NCI-H1417 treated with DMSO at 0.1 percent for 48 hours (cell line): Measurements from ENCODE around the gene CDK2.
A peak's percentile ranks its signal among the peaks of the same experiment; 100 is the strongest.

Experiments used
- DNase-seq: peaks from one replicate; lab custom pipeline; 2025; lab: John Stamatoyannopoulos, UW

Gene CDK2

GRCh38 chr12:55938826-55939501 lies 27.7 kb upstream of the CDK2 start:
- DNase-seq, result no peak

- DNase-seq, result peak; percentile 27
These were observed 26.4 kb upstream of the CDK2 start for GRCh38 chr12:55940065-55940732.

GRCh38 chr12:55942055-55942454 lies 24.6 kb upstream of the CDK2 start:
- no peak for DNase-seq

GRCh38 chr12:55942577-55943136 lies 24.0 kb upstream of the CDK2 start:
- DNase-seq, result no peak

- no peak for DNase-seq
These were observed 20.1 kb upstream of the CDK2 start for GRCh38 chr12:55946553-55946952.

GRCh38 chr12:55955344-55955743 lies 11.3 kb upstream of the CDK2 start:
- DNase-seq, result no peak

GRCh38 chr12:55955800-55956508 lies 10.7 kb upstream of the CDK2 start:
- DNase-seq, result no peak

- DNase-seq, result no peak
These were observed 9.3 kb upstream of the CDK2 start for GRCh38 chr12:55957106-55957859.

GRCh38 chr12:55963760-55964159 lies 2.9 kb upstream of the CDK2 start:
- no peak for DNase-seq

GRCh38 chr12:55965240-55965639 lies 1.4 kb upstream of the CDK2 start:
- no peak for DNase-seq

- no peak for DNase-seq
These were observed 656 bp upstream of the CDK2 start, which contains the start of gene PMEL for GRCh38 chr12:55965941-55966407. Gene PMEL (minus strand): TSS chr12:55966042. CDS start chr12:55966011, 31 bp downstream.

- no peak for DNase-seq
These were observed 2.7 kb downstream of the CDK2 start for GRCh38 chr12:55969356-55969755.

GRCh38 chr12:55970775-55971174 lies 4.1 kb downstream of the CDK2 start:
- no peak for DNase-seq

- no peak for DNase-seq
These were observed 5.4 kb downstream of the CDK2 start for GRCh38 chr12:55972042-55972441.

- no peak for DNase-seq
These were observed 5.8 kb downstream of the CDK2 start for GRCh38 chr12:55972456-55972855.

GRCh38 chr12:55972911-55973598 lies 6.4 kb downstream of the CDK2 start:
- no peak for DNase-seq

GRCh38 chr12:55973599-55974307 lies 7.1 kb downstream of the CDK2 start, which contains the start of gene RAB5B:
Gene RAB5B (plus strand): TSS chr12:55974078. CDS start chr12:55986961, 12,883 bp downstream.
- DNase-seq, result peak; percentile 100

- DNase-seq, result no peak
These were observed 7.7 kb downstream of the CDK2 start for GRCh38 chr12:55974308-55974730.

GRCh38 chr12:55978393-55978792 lies 11.8 kb downstream of the CDK2 start:
- DNase-seq, result no peak

GRCh38 chr12:55979069-55979468 lies 12.4 kb downstream of the CDK2 start:
- no peak for DNase-seq
